HepG2 (cell line): ENCODE measurements around the gene ZBTB20. TPM values are rescaled to one million over a fixed set of nuclear protein-coding genes. Genes with fewer than 3 reads are reported as not detected.

Source experiments
- ATAC-seq: fragments of 200-7000 bp; cut with Tn5 transposase; 3 replicates; pipeline ENCODE4 v1.9.1; 2020; ENCODE audit warnings: mild to moderate bottlenecking, moderate library complexity
- BruUV-seq: library from RNA; stranded (reverse); fragments of 400-500 nt; replicated peaks from 2 replicates; lab custom pipeline; 2021; lab: Mats Ljungman, UMichigan
- CTCF ChIA-PET: fragments of 300-600 bp; formaldehyde crosslinking; extraction: SDS; loops from one replicate; lab custom pipeline; 2021; ENCODE audit warnings: low total read pairs, inconsistent platforms, low intra/inter-chr PET ratio; lab: Yijun Ruan, JAX
- POLR2A ChIA-PET: fragments of 350-600 bp; sonication (Branson Sonifier 250); formaldehyde crosslinking; loops from one replicate; lab custom pipeline; 2020; ENCODE audit warnings: antibody characterized with exemption, inconsistent platforms; lab: Yijun Ruan, JAX
- DNase-seq: peaks from one replicate; pipeline ENCODE4 v3.0.0-alpha.2; 2015; ENCODE audit warnings: low spot score
- FAIRE-seq: peaks from 3 replicates; lab custom pipeline; 2011; peaks lifted over from hg19 to GRCh38; lab: Jason Lieb, UNC
- H2AFZ ChIP-seq: one replicate; pipeline ENCODE4 v1.6.1; 2011; ENCODE audit warnings: low read length, inconsistent platforms
- H3K27ac ChIP-seq: fragments of 300-600 bp; 3 replicates; pipeline ENCODE4 v1.8.0; 2011; ENCODE audit warnings: mixed run types, mild to moderate bottlenecking, mixed read lengths, low read length, inconsistent platforms; ENCODE audit not compliant: insufficient read depth; ENCODE audit errors: extremely low read length
- H3K27me3 ChIP-seq, 2 experiments: fragments of 200-600 bp in 1 of 2; 2 replicates in 1 of 2; 3 replicates in 1 of 2; pipeline versions ENCODE4 v1.6.0 to v1.8.0; 2011; ENCODE audit warnings: low read length in 2 of 2, mild to moderate bottlenecking in 2 of 2, moderate library complexity in 2 of 2, inconsistent platforms in 1 of 2; ENCODE audit not compliant: insufficient read depth in 2 of 2, control insufficient read depth in 1 of 2
- H3K36me3 ChIP-seq, 2 experiments: fragments of 200-600 bp in 1 of 2; replicated peaks in 1 of 2; 2 replicates in 1 of 2; 3 replicates in 1 of 2; pipeline versions ENCODE4 v1.5.1 to v1.8.0; 2011; ENCODE audit warnings: low read length in 2 of 2, inconsistent platforms in 1 of 2; ENCODE audit not compliant: insufficient read depth in 2 of 2, control insufficient read depth in 1 of 2
- H3K4me1 ChIP-seq: 2 replicates; pipeline ENCODE4 v1.5.1; 2012; ENCODE audit warnings: low read length, inconsistent platforms; ENCODE audit not compliant: insufficient read depth
- H3K4me2 ChIP-seq: 2 replicates; pipeline ENCODE4 v1.6.0; 2011; ENCODE audit warnings: low read depth, low read length, inconsistent platforms
- H3K4me3 ChIP-seq, 3 experiments: fragments of 200-600 bp in 1 of 3; sonication (generic), shearing (Covaris generic) in 1 of 3; replicated peaks in 1 of 3; 2 replicates each; pipeline ENCODE4 v1.5.1; 2011 to 2016; ENCODE audit warnings: low read length in 3 of 3, inconsistent platforms in 2 of 3, low read depth in 2 of 3, mild to moderate bottlenecking in 2 of 3, control low read depth in 1 of 3, mixed read lengths in 1 of 3; ENCODE audit not compliant: insufficient read depth in 1 of 3
- H3K79me2 ChIP-seq: one replicate; pipeline ENCODE4 v1.6.1; 2011; ENCODE audit warnings: low read length, inconsistent platforms; ENCODE audit not compliant: insufficient read depth
- H3K9ac ChIP-seq: 2 replicates; pipeline ENCODE4 v1.6.0; 2011; ENCODE audit warnings: mild to moderate bottlenecking, low read depth, low read length, inconsistent platforms; ENCODE audit not compliant: insufficient read depth
- H3K9me3 ChIP-seq: 2 replicates; pipeline ENCODE4 v1.5.1; 2012; ENCODE audit warnings: mild to moderate bottlenecking, low read length
- H4K20me1 ChIP-seq: 2 replicates; pipeline ENCODE4 v1.6.0; 2011; ENCODE audit warnings: inconsistent platforms, mild to moderate bottlenecking, low read length, moderate library complexity; ENCODE audit not compliant: insufficient read depth
- CREB1 ChIP-seq, 2 experiments: fragments of 450-650 bp in 1 of 2; IDR thresholded peaks; 2 replicates each; pipeline ENCODE4 v1.6.1; 2016 to 2017; ENCODE audit warnings: control low read depth in 1 of 2, mild to moderate bottlenecking in 1 of 2, missing compliant biosample characterization in 1 of 2, missing genetic modification characterization in 1 of 2
- JUNB ChIP-seq: sonication (generic); formaldehyde crosslinking; IDR thresholded peaks from 2 replicates; pipeline ENCODE4 v1.8.0; 2022; ENCODE audit warnings: missing genetic modification reagents, mild to moderate bottlenecking, borderline replicate concordance
- RFXANK ChIP-seq: IDR thresholded peaks from 2 replicates; pipeline ENCODE4 v1.6.1; 2016
- ZNF749 ChIP-seq: sonication (generic); formaldehyde crosslinking; IDR thresholded peaks from 2 replicates; pipeline ENCODE4 v1.8.0; 2022; ENCODE audit warnings: mild to moderate bottlenecking, missing genetic modification reagents, moderate library complexity, borderline replicate concordance
- WGBS: methylation state at CpG from one replicate; pipeline ENCODE4 v1.1.6; 2017; ENCODE audit warnings: low lambda C conversion rate; 5-methylcytosine and 5-hydroxymethylcytosine counted together
- in situ Hi-C: cut with HindIII; loops from 2 replicates; pipeline ENCODE4 v1.10.0; 2017; ENCODE audit warnings: low pct_unique_long_range_greater_than_20kb; ENCODE audit not compliant: extremely low pct_ligation_motif_present
- intact Hi-C: fragments of 100-400 bp; cut with micrococcal nuclease; formaldehyde crosslinking; loops from one replicate; pipeline ENCODE4 v1.10.0; 2022; ENCODE audit not compliant: unreplicated experiment
- polyA plus RNA-seq, 8 experiments: library from polyadenylated mRNA; depleted of rRNA in 3 of 8; stranded (reverse) in 7 of 8; unstranded in 1 of 8; fragments of >200 nt; fragmentation: Illumina TruSeq in 4 of 8; extraction: Trizol in 4 of 8; gene quantifications; 2 replicates each; pipeline versions ENCODE4 v1.2.1 to v1.2.3, GENCODE V29; 2011 to 2016; ENCODE audit warnings: low read depth in 4 of 8, missing spikeins in 1 of 8, mixed read lengths in 1 of 8; ENCODE audit not compliant: insufficient read depth in 1 of 8
- total RNA-seq, 5 experiments: library from RNA; depleted of rRNA; stranded (reverse); fragments of >200 nt; fragmentation: Illumina TruSeq; extraction: Trizol; gene quantifications; 2 replicates each; pipeline ENCODE4 v1.2.3, GENCODE V29; 2016; ENCODE audit warnings: low read depth in 1 of 5
- TF ChIP-seq, protein P1 (sequence below): sonication (generic); formaldehyde crosslinking; IDR thresholded peaks from 2 replicates; pipeline ENCODE4 v1.8.0; 2022; ENCODE audit warnings: missing genetic modification reagents, mild to moderate bottlenecking, moderate library complexity, borderline replicate concordance
- TF ChIP-seq, protein P2 (sequence below): sonication (generic); formaldehyde crosslinking; IDR thresholded peaks from 2 replicates; pipeline ENCODE4 v1.5.1; 2020; ENCODE audit warnings: mild to moderate bottlenecking, missing genetic modification reagents, moderate library complexity
- TF ChIP-seq, protein P3 (sequence below): sonication (generic); formaldehyde crosslinking; IDR thresholded peaks from 2 replicates; pipeline ENCODE4 v1.8.0; 2023; ENCODE audit warnings: mild to moderate bottlenecking, missing genetic modification reagents
- TF ChIP-seq, protein P4 (sequence below): sonication (generic); formaldehyde crosslinking; IDR thresholded peaks from 2 replicates; pipeline ENCODE4 v1.8.1; 2023; ENCODE audit warnings: missing genetic modification reagents, mild to moderate bottlenecking, borderline replicate concordance
- TF ChIP-seq, protein P5 (sequence below): conservative IDR thresholded peaks from 2 replicates; pipeline ENCODE4 v1.6.1; 2018; ENCODE audit warnings: missing genetic modification reagents
- TF ChIP-seq, protein P6 (sequence below): sonication (generic); formaldehyde crosslinking; IDR thresholded peaks from 2 replicates; pipeline ENCODE4 v1.8.0; 2022; ENCODE audit warnings: low read depth, missing genetic modification reagents

Gene ZBTB20
- total and polyA plus RNA-seq, 2 of the 13 experiments (the other 11 are each of a cell fraction or from before 2014, with no cell fraction given) = 1.9 to 8.8 TPM

DNA sequence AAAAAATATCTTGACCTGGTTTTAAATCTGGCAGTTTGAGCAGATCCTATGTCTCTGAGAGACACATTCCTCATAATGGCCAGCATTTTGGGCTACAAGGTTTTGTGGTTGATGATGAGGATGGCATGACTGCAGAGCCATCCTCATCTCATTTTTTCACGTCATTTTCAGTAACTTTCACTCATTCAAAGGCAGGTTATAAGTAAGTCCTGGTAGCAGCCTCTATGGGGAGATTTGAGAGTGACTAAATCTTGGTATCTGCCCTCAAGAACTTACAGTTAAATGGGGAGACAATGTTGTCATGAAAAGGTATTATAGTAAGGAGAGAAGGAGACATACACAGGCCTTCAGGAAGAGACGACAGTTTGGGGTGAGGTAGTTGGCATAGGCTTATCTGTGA is 838.7 kb downstream of the ZBTB20 start:
- Histone ChIP-seq H4K20me1 (no peaks in the 10 kb centered on the region), H3K27me3 (no peaks in the 10 kb centered on the region), H3K4me3 (no peak overlapping the region), H2AFZ (no peak overlapping the region), H3K79me2 (no peaks in the 10 kb centered on the region), H3K9ac (no peak overlapping the region), H3K4me1 (no peaks in the 10 kb centered on the region), H3K4me2 (no peak overlapping the region), H3K9me3 (no peaks in the 10 kb centered on the region), H3K27ac (no peak overlapping the region), H3K36me3 (no peaks in the 10 kb centered on the region)
- BruUV-seq = no TSS peak
- in situ Hi-C loops = no loop called here
- FAIRE-seq = no peak
- CTCF ChIA-PET = no interaction called here
- no peak for ATAC-seq
- 0% methylated on average over 2 of the region's 2 CpGs for WGBS
- peak; percentile 30; the same call in 1 of the 2 replicates for TF ChIP-seq CREB1 (IDR thresholded peaks at IDR 0.05)
- TF ChIP-seq CREB1 (CRISPR knock-in tag; IDR thresholded peaks at IDR 0.05) = no peak
- TF ChIP-seq, protein P1, sequence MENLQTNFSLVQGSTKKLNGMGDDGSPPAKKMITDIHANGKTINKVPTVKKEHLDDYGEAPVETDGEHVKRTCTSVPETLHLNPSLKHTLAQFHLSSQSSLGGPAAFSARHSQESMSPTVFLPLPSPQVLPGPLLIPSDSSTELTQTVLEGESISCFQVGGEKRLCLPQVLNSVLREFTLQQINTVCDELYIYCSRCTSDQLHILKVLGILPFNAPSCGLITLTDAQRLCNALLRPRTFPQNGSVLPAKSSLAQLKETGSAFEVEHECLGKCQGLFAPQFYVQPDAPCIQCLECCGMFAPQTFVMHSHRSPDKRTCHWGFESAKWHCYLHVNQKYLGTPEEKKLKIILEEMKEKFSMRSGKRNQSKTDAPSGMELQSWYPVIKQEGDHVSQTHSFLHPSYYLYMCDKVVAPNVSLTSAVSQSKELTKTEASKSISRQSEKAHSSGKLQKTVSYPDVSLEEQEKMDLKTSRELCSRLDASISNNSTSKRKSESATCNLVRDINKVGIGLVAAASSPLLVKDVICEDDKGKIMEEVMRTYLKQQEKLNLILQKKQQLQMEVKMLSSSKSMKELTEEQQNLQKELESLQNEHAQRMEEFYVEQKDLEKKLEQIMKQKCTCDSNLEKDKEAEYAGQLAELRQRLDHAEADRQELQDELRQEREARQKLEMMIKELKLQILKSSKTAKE (CRISPR knock-in tag) = no peak
- TF ChIP-seq, protein P2, sequence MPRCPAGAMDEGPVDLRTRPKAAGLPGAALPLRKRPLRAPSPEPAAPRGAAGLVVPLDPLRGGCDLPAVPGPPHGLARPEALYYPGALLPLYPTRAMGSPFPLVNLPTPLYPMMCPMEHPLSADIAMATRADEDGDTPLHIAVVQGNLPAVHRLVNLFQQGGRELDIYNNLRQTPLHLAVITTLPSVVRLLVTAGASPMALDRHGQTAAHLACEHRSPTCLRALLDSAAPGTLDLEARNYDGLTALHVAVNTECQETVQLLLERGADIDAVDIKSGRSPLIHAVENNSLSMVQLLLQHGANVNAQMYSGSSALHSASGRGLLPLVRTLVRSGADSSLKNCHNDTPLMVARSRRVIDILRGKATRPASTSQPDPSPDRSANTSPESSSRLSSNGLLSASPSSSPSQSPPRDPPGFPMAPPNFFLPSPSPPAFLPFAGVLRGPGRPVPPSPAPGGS (CRISPR knock-in tag) = no peak
- DNase-seq = no peak
- POLR2A ChIA-PET = no interaction called here
- intact Hi-C loops = no loop called here

DNA sequence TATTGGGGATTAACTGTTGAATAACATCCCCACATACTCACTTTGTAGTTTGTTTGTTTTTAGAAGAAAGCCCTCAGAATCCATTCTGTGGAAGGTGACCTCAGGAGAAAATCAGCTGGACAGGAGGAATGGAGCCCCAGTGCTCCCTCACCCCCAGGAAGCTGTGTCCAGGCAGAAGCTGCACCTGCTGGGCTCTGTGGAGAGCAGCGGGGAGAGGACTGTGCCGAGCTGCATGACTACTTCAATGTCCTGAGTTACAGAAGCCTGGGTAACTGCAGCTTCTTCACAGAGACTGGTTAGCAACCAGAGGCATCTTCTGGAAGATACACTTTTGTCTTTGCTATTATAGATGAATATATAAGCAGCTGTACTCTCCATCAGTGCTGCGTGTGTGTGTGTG is 839.3 kb downstream of the ZBTB20 start:
- no peaks in the 10 kb centered on the region for H4K20me1 ChIP-seq
- ChIA-PET CTCF (no interaction called here), POLR2A (no interaction called here)
- H3K9ac ChIP-seq = no peak overlapping the region
- intact Hi-C loops (no loop called here), in situ Hi-C loops (no loop called here)
- no peaks in the 10 kb centered on the region for H3K36me3 ChIP-seq
- WGBS = 63% methylated on average over 1 of the region's 3 CpGs
- H3K4me1 ChIP-seq = no peaks in the 10 kb centered on the region
- DNase-seq (no peak), ATAC-seq (peak; percentile 53; the same call in 2 of the 3 replicates), FAIRE-seq (no peak)
- H3K4me2 ChIP-seq = no peak overlapping the region
- H3K79me2 ChIP-seq = no peaks in the 10 kb centered on the region
- no peaks in the 10 kb centered on the region for H3K9me3 ChIP-seq
- H2AFZ ChIP-seq = no peak overlapping the region
- no peak overlapping the region for H3K4me3 ChIP-seq
- no peaks in the 10 kb centered on the region for H3K27me3 ChIP-seq
- H3K27ac ChIP-seq = no peak overlapping the region
- no TSS peak for BruUV-seq
- TF ChIP-seq, protein P3, sequence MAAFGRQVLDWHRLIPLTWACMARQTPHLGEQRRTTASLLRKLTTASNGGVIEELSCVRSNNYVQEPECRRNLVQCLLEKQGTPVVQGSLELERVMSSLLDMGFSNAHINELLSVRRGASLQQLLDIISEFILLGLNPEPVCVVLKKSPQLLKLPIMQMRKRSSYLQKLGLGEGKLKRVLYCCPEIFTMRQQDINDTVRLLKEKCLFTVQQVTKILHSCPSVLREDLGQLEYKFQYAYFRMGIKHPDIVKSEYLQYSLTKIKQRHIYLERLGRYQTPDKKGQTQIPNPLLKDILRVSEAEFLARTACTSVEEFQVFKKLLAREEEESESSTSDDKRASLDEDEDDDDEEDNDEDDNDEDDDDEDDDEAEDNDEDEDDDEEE (CRISPR knock-in tag) = no peak
- TF ChIP-seq JUNB (CRISPR knock-in tag) (no peak), ZNF749 (CRISPR knock-in tag) (no peak), RFXANK (CRISPR knock-in tag) (no peak)
- TF ChIP-seq, protein P4, sequence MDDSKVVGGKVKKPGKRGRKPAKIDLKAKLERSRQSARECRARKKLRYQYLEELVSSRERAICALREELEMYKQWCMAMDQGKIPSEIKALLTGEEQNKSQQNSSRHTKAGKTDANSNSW (CRISPR knock-in tag) = no peak
- TF ChIP-seq, protein P5, sequence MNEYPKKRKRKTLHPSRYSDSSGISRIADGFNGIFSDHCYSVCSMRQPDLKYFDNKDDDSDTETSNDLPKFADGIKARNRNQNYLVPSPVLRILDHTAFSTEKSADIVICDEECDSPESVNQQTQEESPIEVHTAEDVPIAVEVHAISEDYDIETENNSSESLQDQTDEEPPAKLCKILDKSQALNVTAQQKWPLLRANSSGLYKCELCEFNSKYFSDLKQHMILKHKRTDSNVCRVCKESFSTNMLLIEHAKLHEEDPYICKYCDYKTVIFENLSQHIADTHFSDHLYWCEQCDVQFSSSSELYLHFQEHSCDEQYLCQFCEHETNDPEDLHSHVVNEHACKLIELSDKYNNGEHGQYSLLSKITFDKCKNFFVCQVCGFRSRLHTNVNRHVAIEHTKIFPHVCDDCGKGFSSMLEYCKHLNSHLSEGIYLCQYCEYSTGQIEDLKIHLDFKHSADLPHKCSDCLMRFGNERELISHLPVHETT = no peak
- TF ChIP-seq, protein P6, sequence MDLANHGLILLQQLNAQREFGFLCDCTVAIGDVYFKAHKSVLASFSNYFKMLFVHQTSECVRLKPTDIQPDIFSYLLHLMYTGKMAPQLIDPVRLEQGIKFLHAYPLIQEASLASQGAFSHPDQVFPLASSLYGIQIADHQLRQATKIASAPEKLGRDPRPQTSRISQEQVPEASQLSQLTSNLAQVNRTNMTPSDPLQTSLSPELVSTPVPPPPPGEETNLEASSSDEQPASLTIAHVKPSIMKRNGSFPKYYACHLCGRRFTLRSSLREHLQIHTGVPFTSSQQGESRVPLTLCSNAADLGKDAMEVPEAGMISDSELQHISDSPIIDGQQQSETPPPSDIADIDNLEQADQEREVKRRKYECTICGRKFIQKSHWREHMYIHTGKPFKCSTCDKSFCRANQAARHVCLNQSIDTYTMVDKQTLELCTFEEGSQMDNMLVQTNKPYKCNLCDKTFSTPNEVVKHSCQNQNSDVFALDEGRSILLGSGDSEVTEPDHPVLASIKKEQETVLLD (CRISPR knock-in tag) = no peak
